SK-N-SH treated with all-trans-retinoic acid at 6 μM for 48 hours (cell line): Measurements from ENCODE around the gene FUT7.

Experiments used
- ATAC-seq: fragments of 200-7000 bp; cut with Tn5 transposase; 3 replicates; pipeline ENCODE4 v1.9.1; 2020; ENCODE audit warnings: mild to moderate bottlenecking, moderate library complexity
- ARNTL ChIP-seq: fragments of 450-650 bp; formaldehyde crosslinking; IDR thresholded peaks from 2 replicates; pipeline ENCODE4 v1.5.0; 2020; ENCODE audit warnings: low read depth, mild to moderate bottlenecking, moderate library complexity, borderline replicate concordance
- BACH2 ChIP-seq: fragments of 250-450 bp; sonication (Bioruptor Pico); IDR thresholded peaks from 2 replicates; pipeline ENCODE4 v1.9.0; 2021; ENCODE audit warnings: mild to moderate bottlenecking, borderline replicate concordance
- CSDC2 ChIP-seq: fragments of 250-450 bp; sonication (Bioruptor Pico); IDR thresholded peaks from 2 replicates; pipeline ENCODE4 v1.5.0; 2020; ENCODE audit warnings: mild to moderate bottlenecking, moderate library complexity
- ESRRG ChIP-seq: fragments of 250-450 bp; sonication (Bioruptor Pico); IDR thresholded peaks from 2 replicates; pipeline ENCODE4 v1.6.1; 2021; ENCODE audit warnings: mild to moderate bottlenecking
- GLIS3 ChIP-seq: fragments of 250-450 bp; sonication (Bioruptor Pico); IDR thresholded peaks from 2 replicates; pipeline ENCODE4 v1.5.0; 2020; ENCODE audit warnings: mild to moderate bottlenecking, moderate library complexity
- ISL1 ChIP-seq: fragments of 250-450 bp; sonication (Bioruptor Pico); IDR thresholded peaks from 2 replicates; pipeline ENCODE4 v2.1.2; 2022; ENCODE audit warnings: mild to moderate bottlenecking, moderate library complexity
- OSR1 ChIP-seq: fragments of 250-450 bp; sonication (Bioruptor Pico); IDR thresholded peaks from 2 replicates; pipeline ENCODE4 v1.8.0; 2022; ENCODE audit warnings: moderate library complexity, mild to moderate bottlenecking, inconsistent platforms
- POU6F1 ChIP-seq: fragments of 250-450 bp; sonication (Bioruptor Pico); IDR thresholded peaks from 2 replicates; pipeline ENCODE4 v1.8.0; 2021; ENCODE audit warnings: low read depth, mild to moderate bottlenecking, moderate library complexity, borderline replicate concordance
- PPARA ChIP-seq: fragments of 250-450 bp; sonication (Bioruptor Pico); IDR thresholded peaks from 2 replicates; pipeline ENCODE4 v1.5.0; 2020; ENCODE audit warnings: mild to moderate bottlenecking, borderline replicate concordance
- RARB ChIP-seq: fragments of 250-450 bp; sonication (Bioruptor Pico); IDR thresholded peaks from 2 replicates; pipeline ENCODE4 v1.8.0; 2021; ENCODE audit warnings: mild to moderate bottlenecking, moderate library complexity
- SNAI2 ChIP-seq: fragments of 250-450 bp; sonication (Bioruptor Pico); IDR thresholded peaks from 2 replicates; pipeline ENCODE4 v1.5.0; 2020; ENCODE audit warnings: mild to moderate bottlenecking, moderate library complexity
- TCF4 ChIP-seq: fragments of 250-450 bp; sonication (Bioruptor Pico); IDR thresholded peaks from 2 replicates; pipeline ENCODE4 v1.8.0; 2021; ENCODE audit warnings: mild to moderate bottlenecking, moderate library complexity, borderline replicate concordance
- TOX ChIP-seq: fragments of 250-450 bp; sonication (Bioruptor Pico); IDR thresholded peaks from 2 replicates; pipeline ENCODE4 v1.8.0; 2021; ENCODE audit warnings: mild to moderate bottlenecking, moderate library complexity, borderline replicate concordance
- TSHZ2 ChIP-seq: fragments of 250-450 bp; sonication (Bioruptor Pico); IDR thresholded peaks from 2 replicates; pipeline ENCODE4 v1.5.0; 2020; ENCODE audit warnings: mild to moderate bottlenecking, moderate library complexity
- ZC3H10 ChIP-seq: fragments of 250-450 bp; sonication (Bioruptor Pico); IDR thresholded peaks from 2 replicates; pipeline ENCODE4 v1.5.1; 2021; ENCODE audit warnings: mild to moderate bottlenecking, moderate library complexity
- ZFP3 ChIP-seq: fragments of 250-450 bp; sonication (Bioruptor Pico); IDR thresholded peaks from 2 replicates; pipeline ENCODE4 v1.5.0; 2020; ENCODE audit warnings: mild to moderate bottlenecking, moderate library complexity
- ZFP30 ChIP-seq: fragments of 450-650 bp; formaldehyde crosslinking; IDR thresholded peaks from 2 replicates; pipeline ENCODE4 v1.5.0; 2022; ENCODE audit warnings: mild to moderate bottlenecking, moderate library complexity
- ZNF565 ChIP-seq: fragments of 450-650 bp; formaldehyde crosslinking; conservative IDR thresholded peaks from 2 replicates; pipeline ENCODE4 v1.5.0; 2020; ENCODE audit warnings: low read depth, mild to moderate bottlenecking, moderate library complexity
- ZNF70 ChIP-seq: fragments of 450-650 bp; formaldehyde crosslinking; IDR thresholded peaks from 2 replicates; pipeline ENCODE4 v1.5.0; 2020; ENCODE audit warnings: mild to moderate bottlenecking, moderate library complexity
- ZNF8 ChIP-seq: fragments of 450-650 bp; formaldehyde crosslinking; IDR thresholded peaks from 2 replicates; pipeline ENCODE4 v1.5.0; 2020; ENCODE audit warnings: mild to moderate bottlenecking, moderate library complexity
- TF ChIP-seq, protein P1 (sequence below): fragments of 250-450 bp; sonication (Bioruptor Pico); IDR thresholded peaks from 2 replicates; pipeline ENCODE4 v1.8.0; 2020; ENCODE audit warnings: mild to moderate bottlenecking, moderate library complexity, borderline replicate concordance
- TF ChIP-seq, protein P2 (sequence below): fragments of 250-450 bp; sonication (Bioruptor Pico); IDR thresholded peaks from 2 replicates; pipeline ENCODE4 v1.5.1; 2021; ENCODE audit warnings: mild to moderate bottlenecking, moderate library complexity

The FUT7 gene

DNA sequence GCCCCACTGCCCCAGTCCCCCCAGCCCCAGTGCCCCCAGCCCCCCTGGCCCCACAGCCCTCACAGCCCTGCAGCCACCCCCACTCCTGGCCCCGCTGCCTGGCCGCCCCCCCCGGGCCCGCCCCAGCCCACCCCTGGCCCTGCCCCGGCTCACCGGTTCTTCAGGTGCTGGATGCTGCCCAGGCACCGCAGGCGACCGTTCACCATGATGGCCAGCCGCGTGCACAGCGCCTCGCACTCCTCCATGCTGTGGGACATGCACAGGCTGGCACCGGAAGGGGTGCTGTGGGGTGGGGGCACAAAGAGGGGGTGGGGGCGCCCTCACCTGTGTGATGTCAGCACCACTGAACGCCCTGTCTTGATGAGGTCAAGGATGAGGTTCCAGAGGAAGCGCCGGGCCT lies 22.7 kb downstream of the FUT7 start:
- TF ChIP-seq, protein P1, sequence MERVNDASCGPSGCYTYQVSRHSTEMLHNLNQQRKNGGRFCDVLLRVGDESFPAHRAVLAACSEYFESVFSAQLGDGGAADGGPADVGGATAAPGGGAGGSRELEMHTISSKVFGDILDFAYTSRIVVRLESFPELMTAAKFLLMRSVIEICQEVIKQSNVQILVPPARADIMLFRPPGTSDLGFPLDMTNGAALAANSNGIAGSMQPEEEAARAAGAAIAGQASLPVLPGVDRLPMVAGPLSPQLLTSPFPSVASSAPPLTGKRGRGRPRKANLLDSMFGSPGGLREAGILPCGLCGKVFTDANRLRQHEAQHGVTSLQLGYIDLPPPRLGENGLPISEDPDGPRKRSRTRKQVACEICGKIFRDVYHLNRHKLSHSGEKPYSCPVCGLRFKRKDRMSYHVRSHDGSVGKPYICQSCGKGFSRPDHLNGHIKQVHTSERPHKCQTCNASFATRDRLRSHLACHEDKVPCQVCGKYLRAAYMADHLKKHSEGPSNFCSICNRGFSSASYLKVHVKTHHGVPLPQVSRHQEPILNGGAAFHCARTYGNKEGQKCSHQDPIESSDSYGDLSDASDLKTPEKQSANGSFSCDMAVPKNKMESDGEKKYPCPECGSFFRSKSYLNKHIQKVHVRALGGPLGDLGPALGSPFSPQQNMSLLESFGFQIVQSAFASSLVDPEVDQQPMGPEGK: no peak
- no peak for TF ChIP-seq ZFP3
- no peak for TF ChIP-seq RARB (CRISPR knock-in tag)
- TF ChIP-seq ESRRG (CRISPR knock-in tag): no peak
- TF ChIP-seq ZNF8 (CRISPR knock-in tag): no peak
- TF ChIP-seq CSDC2: no peak
- TF ChIP-seq GLIS3 (CRISPR knock-in tag): no peak
- no peak for TF ChIP-seq ZNF70 (CRISPR knock-in tag)
- TF ChIP-seq ZC3H10 (CRISPR knock-in tag): no peak
- no peak for TF ChIP-seq SNAI2 (CRISPR knock-in tag)
- TF ChIP-seq ARNTL (CRISPR knock-in tag): no peak
- no peak for TF ChIP-seq TCF4 (CRISPR knock-in tag)
- TF ChIP-seq, all 23 proteins: peak for 0
- ATAC-seq: no peak

- no peak for ATAC-seq
- TF ChIP-seq ISL1 (CRISPR knock-in tag) (no peak), RARB (CRISPR knock-in tag) (no peak), SNAI2 (CRISPR knock-in tag) (no peak), BACH2 (CRISPR knock-in tag) (no peak)
These were observed 23.6 kb downstream of the FUT7 start for GRCh38 chr9:137008312-137008711.

GRCh38 chr9:137007816-137008270 lies 24.0 kb downstream of the FUT7 start:
- ATAC-seq: no peak; the same call in 2 of the 3 replicates
- TF ChIP-seq TCF4 (CRISPR knock-in tag) (no peak), ZNF565 (CRISPR knock-in tag) (no peak), CSDC2 (no peak), PPARA (CRISPR knock-in tag) (no peak), ARNTL (CRISPR knock-in tag) (no peak), ZC3H10 (CRISPR knock-in tag) (no peak), ESRRG (CRISPR knock-in tag) (no peak), RARB (CRISPR knock-in tag) (no peak), TOX (no peak), ISL1 (CRISPR knock-in tag) (no peak), ZNF8 (CRISPR knock-in tag) (no peak), GLIS3 (CRISPR knock-in tag) (no peak), ZFP30 (CRISPR knock-in tag) (no peak), OSR1 (CRISPR knock-in tag) (no peak), POU6F1 (CRISPR knock-in tag) (no peak), SNAI2 (CRISPR knock-in tag) (no peak), TSHZ2 (CRISPR knock-in tag) (no peak), ZNF70 (CRISPR knock-in tag) (no peak)
- TF ChIP-seq, protein P1: no peak
- TF ChIP-seq, protein P2, sequence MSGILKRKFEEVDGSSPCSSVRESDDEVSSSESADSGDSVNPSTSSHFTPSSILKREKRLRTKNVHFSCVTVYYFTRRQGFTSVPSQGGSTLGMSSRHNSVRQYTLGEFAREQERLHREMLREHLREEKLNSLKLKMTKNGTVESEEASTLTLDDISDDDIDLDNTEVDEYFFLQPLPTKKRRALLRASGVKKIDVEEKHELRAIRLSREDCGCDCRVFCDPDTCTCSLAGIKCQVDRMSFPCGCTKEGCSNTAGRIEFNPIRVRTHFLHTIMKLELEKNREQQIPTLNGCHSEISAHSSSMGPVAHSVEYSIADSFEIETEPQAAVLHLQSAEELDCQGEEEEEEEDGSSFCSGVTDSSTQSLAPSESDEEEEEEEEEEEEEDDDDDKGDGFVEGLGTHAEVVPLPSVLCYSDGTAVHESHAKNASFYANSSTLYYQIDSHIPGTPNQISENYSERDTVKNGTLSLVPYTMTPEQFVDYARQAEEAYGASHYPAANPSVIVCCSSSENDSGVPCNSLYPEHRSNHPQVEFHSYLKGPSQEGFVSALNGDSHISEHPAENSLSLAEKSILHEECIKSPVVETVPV (CRISPR knock-in tag): no peak
